Peyer's patch (tissue), 4 donors: ENCODE data around the gene HEMGN.

ENCODE experiments used
- POLR2A ChIP-seq, 2 donors: fragments of 450-650 bp; IDR thresholded peaks; one replicate each; pipeline ENCODE4 v1.5.1; 2017; ENCODE audit warnings: antibody characterized with exemption in 2 of 2, mild to moderate bottlenecking in 2 of 2, moderate library complexity in 2 of 2
- TF ChIP-seq, protein P1 (sequence below), 6 experiments: fragments of 450-650 bp in 4 of 6; fragments of 200-600 bp in 2 of 6; sonication (generic) in 1 of 6; IDR thresholded peaks; one replicate each; pipeline ENCODE4 v1.5.1; 2017 to 2019; ENCODE audit warnings: antibody characterized with exemption in 6 of 6, mild to moderate bottlenecking in 3 of 6, moderate library complexity in 1 of 6

DNA sequence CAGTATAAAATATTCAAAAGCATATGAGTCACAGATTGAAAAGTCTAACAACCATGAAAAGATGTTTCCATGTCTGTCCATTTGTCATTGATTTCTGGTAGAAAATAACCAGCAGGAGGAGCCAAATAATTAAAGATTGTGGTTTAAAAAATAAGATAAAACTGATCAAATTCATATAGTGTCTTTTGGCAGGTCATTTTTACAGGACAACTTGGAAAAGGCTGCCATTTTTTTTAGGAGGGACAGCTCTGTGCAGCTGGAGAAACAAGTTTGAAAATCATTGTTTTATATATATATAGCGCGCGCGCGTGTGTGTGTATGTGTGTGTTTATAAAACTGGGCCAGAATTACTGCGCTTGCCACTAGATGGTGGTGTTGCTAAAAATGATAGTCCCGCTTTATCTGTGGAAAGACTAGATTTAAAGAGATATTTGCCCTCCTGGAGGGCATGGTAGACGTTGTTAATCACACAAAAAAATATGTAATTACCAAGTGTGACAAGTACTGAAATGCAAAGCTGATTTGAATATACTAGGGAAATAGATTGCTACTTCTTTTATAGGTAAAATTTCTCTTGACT lies 14.4 kb downstream of the HEMGN start:
- TF ChIP-seq, protein P1, sequence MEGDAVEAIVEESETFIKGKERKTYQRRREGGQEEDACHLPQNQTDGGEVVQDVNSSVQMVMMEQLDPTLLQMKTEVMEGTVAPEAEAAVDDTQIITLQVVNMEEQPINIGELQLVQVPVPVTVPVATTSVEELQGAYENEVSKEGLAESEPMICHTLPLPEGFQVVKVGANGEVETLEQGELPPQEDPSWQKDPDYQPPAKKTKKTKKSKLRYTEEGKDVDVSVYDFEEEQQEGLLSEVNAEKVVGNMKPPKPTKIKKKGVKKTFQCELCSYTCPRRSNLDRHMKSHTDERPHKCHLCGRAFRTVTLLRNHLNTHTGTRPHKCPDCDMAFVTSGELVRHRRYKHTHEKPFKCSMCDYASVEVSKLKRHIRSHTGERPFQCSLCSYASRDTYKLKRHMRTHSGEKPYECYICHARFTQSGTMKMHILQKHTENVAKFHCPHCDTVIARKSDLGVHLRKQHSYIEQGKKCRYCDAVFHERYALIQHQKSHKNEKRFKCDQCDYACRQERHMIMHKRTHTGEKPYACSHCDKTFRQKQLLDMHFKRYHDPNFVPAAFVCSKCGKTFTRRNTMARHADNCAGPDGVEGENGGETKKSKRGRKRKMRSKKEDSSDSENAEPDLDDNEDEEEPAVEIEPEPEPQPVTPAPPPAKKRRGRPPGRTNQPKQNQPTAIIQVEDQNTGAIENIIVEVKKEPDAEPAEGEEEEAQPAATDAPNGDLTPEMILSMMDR (IDR thresholded peaks at IDR 0.05): peak; percentile 77 to 89 (median 84)
- TF ChIP-seq POLR2A (IDR thresholded peaks at IDR 0.05): no peak
